ENCODE measurements around the gene ADAM19.

The ADAM19 gene, protein sequence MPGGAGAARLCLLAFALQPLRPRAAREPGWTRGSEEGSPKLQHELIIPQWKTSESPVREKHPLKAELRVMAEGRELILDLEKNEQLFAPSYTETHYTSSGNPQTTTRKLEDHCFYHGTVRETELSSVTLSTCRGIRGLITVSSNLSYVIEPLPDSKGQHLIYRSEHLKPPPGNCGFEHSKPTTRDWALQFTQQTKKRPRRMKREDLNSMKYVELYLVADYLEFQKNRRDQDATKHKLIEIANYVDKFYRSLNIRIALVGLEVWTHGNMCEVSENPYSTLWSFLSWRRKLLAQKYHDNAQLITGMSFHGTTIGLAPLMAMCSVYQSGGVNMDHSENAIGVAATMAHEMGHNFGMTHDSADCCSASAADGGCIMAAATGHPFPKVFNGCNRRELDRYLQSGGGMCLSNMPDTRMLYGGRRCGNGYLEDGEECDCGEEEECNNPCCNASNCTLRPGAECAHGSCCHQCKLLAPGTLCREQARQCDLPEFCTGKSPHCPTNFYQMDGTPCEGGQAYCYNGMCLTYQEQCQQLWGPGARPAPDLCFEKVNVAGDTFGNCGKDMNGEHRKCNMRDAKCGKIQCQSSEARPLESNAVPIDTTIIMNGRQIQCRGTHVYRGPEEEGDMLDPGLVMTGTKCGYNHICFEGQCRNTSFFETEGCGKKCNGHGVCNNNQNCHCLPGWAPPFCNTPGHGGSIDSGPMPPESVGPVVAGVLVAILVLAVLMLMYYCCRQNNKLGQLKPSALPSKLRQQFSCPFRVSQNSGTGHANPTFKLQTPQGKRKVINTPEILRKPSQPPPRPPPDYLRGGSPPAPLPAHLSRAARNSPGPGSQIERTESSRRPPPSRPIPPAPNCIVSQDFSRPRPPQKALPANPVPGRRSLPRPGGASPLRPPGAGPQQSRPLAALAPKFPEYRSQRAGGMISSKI

DNA sequence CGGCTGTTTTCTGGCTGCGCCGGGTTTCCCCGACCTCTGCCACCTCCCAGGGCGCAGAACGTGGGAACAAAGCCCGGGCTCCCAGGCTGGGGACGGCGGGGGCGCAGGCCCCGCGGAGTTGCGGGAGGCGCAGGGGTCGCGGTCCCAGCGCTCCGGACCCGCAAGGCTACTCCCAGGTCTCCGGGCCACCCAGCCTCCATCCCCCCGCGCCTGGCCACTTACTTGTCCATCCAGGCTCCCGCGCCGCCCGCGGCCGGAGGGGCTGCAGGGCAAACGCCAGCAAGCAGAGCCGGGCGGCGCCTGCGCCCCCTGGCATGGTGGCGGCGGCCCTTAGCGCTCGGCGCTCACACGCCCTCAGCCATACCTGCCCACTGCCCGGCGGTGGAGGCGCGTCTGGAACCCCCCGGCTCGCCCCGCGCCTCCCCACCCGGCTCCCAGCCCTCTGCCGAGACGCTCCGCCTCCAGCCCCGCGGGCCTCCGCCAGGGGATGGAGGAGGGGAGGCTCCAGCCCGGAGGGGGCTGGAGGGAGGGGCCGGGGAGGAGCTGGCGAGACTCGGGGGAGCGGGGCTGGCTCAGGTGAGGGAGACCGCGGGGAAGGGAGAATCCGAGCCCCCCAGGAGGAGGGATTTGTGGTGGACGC, at the start of gene ADAM19:
ADAM19 (minus strand) TSS at position 395 of the 640 bp plus-strand sequence; CDS start at position 316, 79 bp downstream.
- DNase-seq: peak in 1 of 3 donors; percentile 53

GRCh38 chr5:157624144-157624543, 48.6 kb upstream of the ADAM19 start:
- DNase-seq: no peak

GRCh38 chr5:157620776-157621175, 45.2 kb upstream of the ADAM19 start:
- DNase-seq: no peak

GRCh38 chr5:157618191-157618765, 42.7 kb upstream of the ADAM19 start:
- no peak for DNase-seq

DNA sequence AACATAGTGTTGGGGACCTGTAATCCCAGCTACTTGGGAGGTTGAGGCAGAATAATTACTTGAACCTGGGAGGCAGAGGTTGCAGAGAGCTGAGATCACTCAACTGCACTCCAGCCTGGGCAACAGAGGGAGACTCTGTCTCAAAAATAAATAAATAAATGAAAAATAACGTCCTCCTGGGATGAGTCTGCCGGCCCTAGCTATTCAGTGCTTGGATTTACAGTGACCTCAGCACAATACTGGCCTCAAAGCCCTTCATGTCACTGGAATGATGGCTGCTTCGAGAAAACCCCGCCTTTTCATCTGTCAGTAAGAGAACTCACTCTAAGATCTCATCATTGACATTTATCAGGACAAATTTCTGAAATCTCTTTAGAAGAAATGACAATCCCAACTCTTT, 41.2 kb upstream of the ADAM19 start:
- no peak for DNase-seq

DNA sequence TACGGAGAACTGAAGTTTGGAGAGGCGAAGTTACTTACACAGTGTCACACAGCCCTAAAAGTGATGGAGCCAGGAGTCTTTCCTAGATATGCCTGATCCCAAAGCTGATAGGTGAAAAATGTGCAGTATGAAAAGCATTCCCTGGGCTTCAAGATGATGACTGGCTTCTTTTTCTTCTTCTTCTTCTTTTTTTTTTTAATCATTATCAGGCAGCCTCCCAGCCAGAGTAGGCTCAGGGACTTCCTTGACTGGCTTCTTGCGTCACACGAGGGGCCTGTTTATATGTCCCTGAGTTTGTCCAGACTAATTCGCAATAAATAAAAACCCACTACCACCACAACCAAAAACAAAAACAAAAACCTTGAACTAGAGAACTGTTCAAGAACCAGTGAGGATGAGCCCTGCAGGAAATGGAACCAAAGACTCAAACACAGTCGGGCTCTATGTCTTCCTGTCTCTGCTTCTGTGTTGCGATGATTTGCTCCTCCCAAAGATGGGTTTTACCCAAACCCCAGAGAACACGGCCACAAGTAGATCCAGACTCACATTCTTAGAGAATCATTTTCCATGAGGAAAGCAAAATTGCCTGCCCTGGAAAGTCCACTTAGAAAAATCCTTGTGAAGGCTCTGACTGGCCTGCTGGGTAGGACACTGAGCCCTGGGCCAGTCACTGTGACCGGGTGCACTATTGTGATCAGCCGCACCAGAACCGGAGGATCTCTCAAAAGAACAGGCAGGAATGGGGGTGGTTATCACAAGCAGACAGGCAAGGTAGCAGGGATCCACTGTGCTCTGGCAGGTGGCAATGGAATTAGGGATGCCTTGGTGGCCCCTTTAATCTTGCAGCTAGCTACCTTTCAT, 38.0 kb upstream of the ADAM19 start:
- DNase-seq: peak; percentile 69 to 73 (median 72)

- DNase-seq: no peak
Measured at GRCh38 chr5:157612581-157612980, 37.0 kb upstream of the ADAM19 start.

- peak; percentile 88 to 96 (median 95) for DNase-seq
Measured at GRCh38 chr5:157611571-157612476, 36.2 kb upstream of the ADAM19 start.

DNA sequence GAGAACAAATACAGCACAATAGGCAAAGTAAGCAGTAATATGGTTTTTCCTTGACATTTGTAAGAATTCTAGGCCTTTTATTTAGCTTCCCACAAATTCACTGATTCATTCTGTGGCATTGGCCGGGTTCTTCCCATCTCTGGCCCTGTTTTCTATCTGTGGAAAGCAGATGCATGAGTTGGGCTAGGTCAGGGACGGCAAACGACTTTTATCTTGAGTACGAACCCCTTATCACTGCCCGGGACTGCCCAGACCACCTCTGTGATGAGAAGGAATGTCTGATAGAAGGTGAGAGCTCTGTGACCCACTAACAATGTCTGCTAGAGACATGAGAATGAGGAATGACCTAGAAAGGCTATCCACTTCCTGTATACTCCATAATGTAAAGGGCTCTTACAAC, 35.4 kb upstream of the ADAM19 start:
- DNase-seq: no peak

GRCh38 chr5:157608972-157609565, 33.5 kb upstream of the ADAM19 start:
- no peak for DNase-seq

DNA sequence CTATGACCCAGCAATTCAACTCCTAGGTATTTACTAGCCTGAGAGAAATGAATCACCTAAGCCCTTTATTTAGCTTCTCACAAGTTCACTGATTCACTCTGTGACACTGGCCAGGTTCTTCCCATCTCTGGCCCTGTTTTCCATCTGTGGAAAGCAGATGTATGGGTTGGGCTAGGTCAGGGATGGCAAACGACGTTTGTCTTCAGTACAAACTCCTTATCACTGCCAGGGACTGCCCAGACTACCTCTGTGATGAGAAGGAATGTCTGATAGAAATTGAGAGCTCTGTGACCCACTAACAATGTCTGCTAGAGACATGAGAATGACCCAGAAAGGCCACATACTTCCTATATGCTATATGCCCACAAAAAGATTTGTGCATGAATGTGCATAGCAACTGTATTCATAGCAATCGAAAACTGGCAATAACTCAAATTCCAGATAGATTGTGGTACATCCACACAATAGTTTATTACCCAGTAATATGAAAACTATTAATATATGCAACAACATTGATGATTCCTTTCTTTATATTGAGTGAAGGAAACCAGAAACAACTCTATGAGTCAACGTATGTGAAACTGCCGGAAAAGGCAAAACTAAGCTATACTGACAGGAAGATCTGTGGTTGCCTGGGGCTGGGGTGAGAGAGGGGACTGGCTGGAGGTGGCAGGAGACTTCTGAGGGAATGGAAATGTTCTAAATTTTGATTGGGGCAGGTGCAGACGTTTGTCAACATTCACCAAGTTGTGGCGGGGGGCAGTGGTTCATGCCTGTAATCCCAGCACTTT, 32.0 kb upstream of the ADAM19 start:
- peak; percentile 54 to 73 (median 67) for DNase-seq

DNA sequence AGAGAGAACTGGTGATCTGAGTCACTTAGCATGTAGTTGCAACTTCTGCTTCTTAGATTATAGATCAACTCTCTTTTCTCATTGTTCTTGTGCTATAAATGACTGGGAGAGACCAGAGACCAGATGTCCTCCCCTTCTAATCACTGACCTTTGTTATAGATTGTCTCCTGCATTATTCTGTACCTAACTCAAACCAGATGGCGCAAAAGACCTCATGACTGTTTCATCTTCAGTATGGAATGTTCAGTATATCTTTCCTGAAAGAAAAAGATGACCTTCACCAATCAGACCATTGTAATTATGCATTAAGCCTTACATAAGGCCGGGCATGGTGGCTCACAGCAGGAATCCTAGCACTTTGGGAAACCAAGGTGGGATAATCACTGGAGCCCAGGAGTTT, 30.5 kb upstream of the ADAM19 start:
- no peak for DNase-seq

DNA sequence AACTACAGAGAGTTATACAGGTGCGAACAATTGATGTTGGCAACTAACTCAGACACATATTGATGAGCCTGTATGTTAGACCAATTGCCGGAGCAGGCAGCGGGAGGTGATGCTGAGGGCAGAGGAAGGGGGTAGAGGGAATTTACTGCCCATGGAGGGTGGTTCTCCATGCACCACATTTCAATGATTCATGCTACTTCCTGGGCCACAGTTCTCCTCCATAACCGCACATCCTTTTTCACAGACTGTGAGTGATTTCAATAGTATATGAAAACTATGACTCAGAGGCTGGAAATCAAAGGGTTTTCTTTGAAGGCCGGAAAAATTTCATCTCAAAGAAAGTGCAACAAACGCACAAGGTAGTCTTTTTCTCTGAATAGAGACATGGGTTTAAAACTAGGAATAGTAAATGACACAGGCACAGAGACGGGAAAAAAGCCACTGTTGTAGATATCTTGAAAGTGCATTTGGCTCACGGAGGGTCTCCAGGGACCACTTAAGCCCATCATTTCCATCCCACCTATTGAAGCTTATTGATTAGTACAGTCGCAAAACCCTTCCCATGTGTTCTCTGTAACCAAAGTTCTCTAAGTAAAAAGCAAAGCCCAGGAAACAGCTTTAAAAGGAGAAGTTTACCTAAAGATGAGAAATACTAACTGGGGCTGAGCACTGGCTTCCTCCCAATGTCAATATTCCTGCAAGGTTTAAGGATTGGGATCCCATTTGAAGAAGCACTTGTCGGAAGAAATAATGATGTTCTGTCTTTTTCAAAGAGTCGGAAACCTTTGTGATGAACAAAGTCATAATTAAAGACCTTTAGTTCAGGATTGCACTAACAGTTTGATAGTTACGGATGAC, 28.0 kb upstream of the ADAM19 start:
- DNase-seq: peak; percentile 86 to 95 (median 95)

- DNase-seq: peak; percentile 40 to 53 (median 47)
Measured at GRCh38 chr5:157602505-157602904, 26.9 kb upstream of the ADAM19 start.

DNA sequence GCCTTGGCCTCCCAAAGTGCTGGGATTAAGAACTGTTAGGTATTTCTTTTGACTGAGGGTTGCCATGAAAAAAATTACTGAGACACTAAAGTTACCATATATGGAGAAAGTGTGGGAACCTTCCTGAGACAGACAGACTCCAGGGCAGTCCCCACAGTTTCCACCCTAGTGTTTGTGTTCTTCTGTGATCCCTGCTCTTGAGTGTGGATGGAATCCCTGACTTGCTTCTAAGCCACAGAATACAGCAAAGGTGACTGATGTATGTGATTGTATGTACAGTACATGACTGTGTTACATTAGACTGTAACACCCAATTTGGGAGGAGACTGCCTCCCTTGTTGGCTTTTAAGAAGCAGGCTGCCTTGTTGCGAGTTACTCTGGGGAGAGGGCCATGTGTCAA, 24.7 kb upstream of the ADAM19 start:
- no peak for DNase-seq

GRCh38 chr5:157599565-157599964, 24.0 kb upstream of the ADAM19 start:
- DNase-seq: peak in 2 of 3 donors; percentile 63 to 82

DNA sequence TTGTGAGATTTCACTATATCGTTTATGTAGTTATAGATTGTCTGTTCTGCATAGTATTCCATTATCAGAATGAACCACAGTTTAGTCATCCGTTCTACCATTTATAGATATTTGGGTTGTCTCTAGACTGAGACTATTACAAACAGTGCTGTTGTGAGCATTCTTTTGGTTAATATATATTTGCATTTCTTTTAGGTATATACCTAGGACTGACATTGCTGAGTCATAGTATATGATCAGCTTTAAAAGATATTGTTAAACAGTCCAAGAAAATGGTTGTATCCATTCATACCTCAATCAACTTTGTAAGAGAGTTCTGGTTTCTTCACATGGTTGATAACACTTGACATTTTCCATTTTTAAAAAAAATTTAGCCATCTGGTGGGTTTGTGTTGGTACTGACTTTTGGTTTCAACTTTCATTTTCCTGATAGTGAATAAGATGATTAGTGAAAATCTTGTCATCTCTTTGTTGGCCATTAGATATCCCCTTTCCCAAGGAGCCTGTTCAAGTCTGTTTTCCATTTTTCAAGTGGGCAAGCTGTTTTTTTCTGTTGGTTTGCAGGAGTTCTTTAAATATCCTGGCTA, 22.9 kb upstream of the ADAM19 start:
- no peak for DNase-seq

DNA sequence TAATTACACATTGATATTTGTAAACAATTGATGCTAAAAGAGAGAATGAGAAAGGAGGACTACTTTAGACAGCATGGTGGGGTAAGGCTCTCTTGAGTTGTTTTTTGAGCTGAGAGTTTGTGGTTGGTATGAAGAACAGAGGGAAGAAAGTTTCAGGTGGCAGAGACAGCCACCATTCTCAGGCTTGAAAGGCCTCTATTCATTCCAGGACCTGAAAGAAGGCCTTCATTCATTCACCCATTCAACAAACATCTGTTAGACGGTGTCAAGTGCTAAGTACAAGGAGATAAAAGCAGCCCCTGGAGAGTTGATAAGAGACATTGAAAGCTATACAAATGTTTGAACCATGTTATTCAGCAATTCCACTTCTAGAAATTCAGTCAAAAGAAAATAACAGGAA, 21.7 kb upstream of the ADAM19 start:
- DNase-seq: no peak
